ENCODE data around the gene PDLIM1. TPM values are rescaled to one million over a fixed set of nuclear protein-coding genes. Genes with fewer than 3 reads are reported as not detected.

Gene PDLIM1
- total and polyA plus RNA-seq, 9 of the 15 experiments (the other 6 are each of a cell fraction or from before 2014, with no cell fraction given): 19.8 to 164 (median 39.1) TPM

- TF ChIP-seq ZBTB40 (IDR thresholded peaks at IDR 0.05) (no peak), ZBTB40 (CRISPR knock-in tag; IDR thresholded peaks at IDR 0.05) (no peak), FOXO4 (CRISPR knock-in tag; IDR thresholded peaks at IDR 0.05) (no peak), ARHGAP35 (IDR thresholded peaks at IDR 0.05; ENCODE audit: partially characterized antibody) (no peak), SOX6 (IDR thresholded peaks at IDR 0.05) (peak; percentile 75), GABPA (tag; conservative IDR thresholded peaks at IDR 0.05; ENCODE audit: low read depth) (peak; percentile 43; the same call in 1 of the 2 replicates), PHF21A (IDR thresholded peaks at IDR 0.05; ENCODE audit: borderline replicate concordance, low read depth) (no peak), RFX1 (IDR thresholded peaks at IDR 0.05) (peak; percentile 89), HDAC6 (IDR thresholded peaks at IDR 0.05; ENCODE audit: low read depth, low read length) (no peak), NR2C2 (CRISPR knock-in tag; IDR thresholded peaks at IDR 0.05) (no peak), NR2C2 (tag; IDR thresholded peaks at IDR 0.05) (peak; percentile 90), SP2 (IDR thresholded peaks at IDR 0.05; ENCODE audit: extremely low read depth, low read depth, low read length, poor library complexity, severe bottlenecking) (no peak), FOSL1 (tag; conservative IDR thresholded peaks at IDR 0.05) (peak; percentile 75), KLF6 (CRISPR knock-in tag; IDR thresholded peaks at IDR 0.05; ENCODE audit: borderline replicate concordance) (no peak), TARDBP (IDR thresholded peaks at IDR 0.05) (no peak), BMI1 (IDR thresholded peaks at IDR 0.05; ENCODE audit: low read length) (0 out of 2 replicates have a peak, but pooled peaks have one; percentile 47), MEF2D (tag; conservative IDR thresholded peaks at IDR 0.05; ENCODE audit: low read depth) (0 out of 2 replicates have a peak, but pooled peaks have one; percentile 18), FOXP4 (CRISPR knock-in tag; IDR thresholded peaks at IDR 0.05; ENCODE audit: borderline replicate concordance) (no peak)
Measured at GRCh38 chr10:95266674-95267095, 24.1 kb downstream of the PDLIM1 start (continued).

Measured in K562 (cell line).